Measurements from ENCODE around the gene CDK3. TPM values are rescaled to one million over a fixed set of nuclear protein-coding genes. Genes with fewer than 3 reads are reported as not detected.

The CDK3 gene
- total RNA-seq, 6 donors from 2014 or later, result 3.0 to 15.7 (median 7.0) TPM

- TF ChIP-seq, protein P1, sequence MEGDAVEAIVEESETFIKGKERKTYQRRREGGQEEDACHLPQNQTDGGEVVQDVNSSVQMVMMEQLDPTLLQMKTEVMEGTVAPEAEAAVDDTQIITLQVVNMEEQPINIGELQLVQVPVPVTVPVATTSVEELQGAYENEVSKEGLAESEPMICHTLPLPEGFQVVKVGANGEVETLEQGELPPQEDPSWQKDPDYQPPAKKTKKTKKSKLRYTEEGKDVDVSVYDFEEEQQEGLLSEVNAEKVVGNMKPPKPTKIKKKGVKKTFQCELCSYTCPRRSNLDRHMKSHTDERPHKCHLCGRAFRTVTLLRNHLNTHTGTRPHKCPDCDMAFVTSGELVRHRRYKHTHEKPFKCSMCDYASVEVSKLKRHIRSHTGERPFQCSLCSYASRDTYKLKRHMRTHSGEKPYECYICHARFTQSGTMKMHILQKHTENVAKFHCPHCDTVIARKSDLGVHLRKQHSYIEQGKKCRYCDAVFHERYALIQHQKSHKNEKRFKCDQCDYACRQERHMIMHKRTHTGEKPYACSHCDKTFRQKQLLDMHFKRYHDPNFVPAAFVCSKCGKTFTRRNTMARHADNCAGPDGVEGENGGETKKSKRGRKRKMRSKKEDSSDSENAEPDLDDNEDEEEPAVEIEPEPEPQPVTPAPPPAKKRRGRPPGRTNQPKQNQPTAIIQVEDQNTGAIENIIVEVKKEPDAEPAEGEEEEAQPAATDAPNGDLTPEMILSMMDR (IDR thresholded peaks at IDR 0.05), result no peak
- TF ChIP-seq EP300 (IDR thresholded peaks at IDR 0.05) (no peak), POLR2AphosphoS5 (IDR thresholded peaks at IDR 0.05) (no peak), POLR2A (IDR thresholded peaks at IDR 0.05) (no peak)
- peaks cover 47 to 96% (median 79%) of the 10 kb centered on the region in 4 donors for H3K36me3 ChIP-seq
- no peak overlapping the region for H3K4me3 ChIP-seq
- DNase-seq (no peak), ATAC-seq (ENCODE audit: low FRiP score in 2 of 2) (no peak)
- no peak overlapping the region for H3K27ac ChIP-seq
- H3K27me3 ChIP-seq, result no peaks in the 10 kb centered on the region
- peaks cover 0 to 12% (median 7%) of the 10 kb centered on the region in 4 donors for H3K4me1 ChIP-seq
- H3K9me3 ChIP-seq, result no peaks in the 10 kb centered on the region
- WGBS, 2 donors, result 85 to 90% methylated on average over 9 of the region's 9 CpGs
Observed at GRCh38 chr17:76048025-76048605, 47.5 kb downstream of the CDK3 start.

DNA sequence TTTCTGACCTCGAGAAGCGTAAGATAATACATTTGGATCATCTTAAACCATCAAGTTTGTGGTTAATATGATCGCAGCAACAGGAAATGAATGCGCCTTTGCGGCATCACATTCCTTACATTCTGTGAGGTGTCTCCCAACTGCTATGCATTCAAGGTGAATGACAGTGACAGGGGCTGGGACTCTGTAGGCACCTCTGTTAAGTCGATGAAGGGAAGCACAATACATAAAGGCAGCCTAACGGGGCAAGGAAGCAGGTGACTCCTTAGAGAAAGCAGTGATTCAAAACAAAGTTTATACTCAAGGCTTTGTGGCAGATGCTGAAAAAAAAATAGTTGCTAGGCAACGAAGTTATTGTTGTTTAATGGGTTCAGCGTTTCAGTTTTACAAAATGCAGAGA, 48.1 kb downstream of the CDK3 start:
- Histone ChIP-seq H3K27me3 (no peaks in the 10 kb centered on the region), H3K4me3 (no peak overlapping the region), H3K27ac (no peak overlapping the region), H3K4me1 (peaks cover 0 to 16% (median 7%) of the 10 kb centered on the region in 4 donors), H3K36me3 (peaks cover 41 to 96% (median 73%) of the 10 kb centered on the region in 4 donors), H3K9me3 (no peaks in the 10 kb centered on the region)
- 74 to 79% methylated on average over 9 of the region's 9 CpGs for WGBS, 2 donors
- ATAC-seq (ENCODE audit: low FRiP score in 2 of 2) (no peak), DNase-seq (no peak)
- TF ChIP-seq, protein P1 (IDR thresholded peaks at IDR 0.05), result no peak
- no peak for TF ChIP-seq POLR2AphosphoS5 (IDR thresholded peaks at IDR 0.05)
- TF ChIP-seq EP300 (IDR thresholded peaks at IDR 0.05), result no peak
- TF ChIP-seq POLR2A (IDR thresholded peaks at IDR 0.05), result no peak

DNA sequence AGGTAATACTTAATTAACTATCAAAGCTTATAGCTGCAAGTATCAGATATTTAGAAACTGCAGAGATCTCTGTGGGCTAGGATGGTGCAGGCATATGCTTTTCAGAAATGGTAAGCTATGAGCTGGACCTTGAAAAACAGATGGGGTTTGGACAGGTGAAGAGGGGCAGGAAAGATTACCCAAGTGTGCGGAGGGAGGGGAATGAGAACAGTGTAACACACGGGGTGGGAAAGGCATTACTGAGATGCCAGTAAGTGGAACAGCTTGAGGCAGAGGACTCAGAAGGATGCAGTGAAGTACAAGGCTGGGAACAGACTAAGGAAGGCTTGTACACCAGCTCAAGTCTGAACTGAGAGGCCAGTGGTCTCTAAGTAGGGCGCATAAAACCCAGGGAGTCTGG, 48.6 kb downstream of the CDK3 start:
- peaks cover 36 to 96% (median 71%) of the 10 kb centered on the region in 4 donors for H3K36me3 ChIP-seq
- no peaks in the 10 kb centered on the region for H3K9me3 ChIP-seq
- 76 to 81% methylated on average over 3 of the region's 3 CpGs for WGBS, 2 donors
- H3K27me3 ChIP-seq, result no peaks in the 10 kb centered on the region
- no peak for TF ChIP-seq POLR2A (IDR thresholded peaks at IDR 0.05)
- TF ChIP-seq, protein P1 (IDR thresholded peaks at IDR 0.05), result no peak
- peak in 1 of 2 donors; percentile 6 for TF ChIP-seq POLR2AphosphoS5 (IDR thresholded peaks at IDR 0.05)
- ATAC-seq (ENCODE audit: low FRiP score in 2 of 2) (no peak), DNase-seq (no peak)
- peak overlapping the region in 1 of 4 donors; percentile 19 for H3K27ac ChIP-seq
- H3K4me3 ChIP-seq, result no peak overlapping the region
- peaks cover 0 to 19% (median 7%) of the 10 kb centered on the region in 4 donors for H3K4me1 ChIP-seq

DNA sequence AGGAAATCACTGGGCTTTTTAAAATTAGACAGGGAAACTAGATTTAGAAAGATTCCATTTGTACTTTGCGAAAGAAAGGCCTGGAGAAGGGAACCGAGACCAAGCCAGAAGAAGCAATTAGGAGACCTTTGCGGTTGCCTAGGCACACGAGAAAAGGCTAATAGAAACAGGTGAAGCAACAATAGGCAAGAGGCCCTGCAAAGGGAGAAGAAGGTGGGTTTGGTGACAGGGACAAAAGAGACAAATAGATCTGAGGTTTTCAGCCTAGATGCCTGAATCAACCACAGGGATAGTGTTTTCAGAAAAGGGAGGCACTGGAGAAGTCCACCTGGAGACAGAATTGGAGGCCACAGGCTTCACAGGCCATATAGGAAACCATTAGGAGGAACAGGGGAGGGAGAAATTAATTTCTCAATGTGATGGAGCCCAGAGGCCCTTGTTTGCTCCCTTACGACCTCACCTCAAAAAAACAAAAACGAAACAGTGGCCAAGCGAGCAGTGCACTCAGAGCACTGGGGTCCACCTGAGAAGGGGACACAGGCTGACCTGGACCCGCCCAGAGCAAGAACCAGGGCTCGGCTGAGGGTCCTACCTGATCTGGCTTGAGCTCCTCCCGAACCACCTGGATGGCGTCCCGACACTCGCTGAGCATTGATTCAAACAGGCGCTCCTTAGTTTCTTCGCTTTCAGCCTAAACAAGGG, 49.3 kb downstream of the CDK3 start:
- Histone ChIP-seq H3K4me1 (peaks cover 0 to 20% (median 7%) of the 10 kb centered on the region in 4 donors), H3K9me3 (no peaks in the 10 kb centered on the region), H3K27ac (peak overlapping the region; percentile 52 to 80 (median 70)), H3K4me3 (no peak overlapping the region), H3K27me3 (no peaks in the 10 kb centered on the region), H3K36me3 (peaks cover 31 to 96% (median 66%) of the 10 kb centered on the region in 4 donors)
- ATAC-seq (ENCODE audit: low FRiP score in 2 of 2) (no peak), DNase-seq (no peak)
- 85 to 89% methylated on average over 12 to 15 of the region's 15 CpGs for WGBS, 2 donors
- TF ChIP-seq POLR2A (IDR thresholded peaks at IDR 0.05) (no peak), EP300 (IDR thresholded peaks at IDR 0.05) (no peak), POLR2AphosphoS5 (IDR thresholded peaks at IDR 0.05) (no peak)
- TF ChIP-seq, protein P1 (IDR thresholded peaks at IDR 0.05), result no peak
